K562 (cell line): ENCODE data around the gene KCNH3. TPM values are rescaled to one million over a fixed set of nuclear protein-coding genes. Genes with fewer than 3 reads are reported as not detected.
A peak's percentile ranks its signal among the peaks of the same experiment; 100 is the strongest.

Experiments
- ATAC-seq: fragments of 200-7000 bp; cut with Tn5 transposase; 3 replicates; pipeline ENCODE4 v1.9.1; 2020; ENCODE audit warnings: moderate library complexity
- BruUV-seq: library from RNA; stranded (reverse); fragments of 400-500 nt; replicated peaks from 2 replicates; lab custom pipeline; 2021; lab: Mats Ljungman, UMichigan
- CTCF ChIA-PET: fragments of 300-600 bp; formaldehyde crosslinking; extraction: SDS; loops from one replicate; lab custom pipeline; 2021; ENCODE audit warnings: low intra/inter-chr PET ratio; lab: Yijun Ruan, JAX
- POLR2A ChIA-PET: fragments of 300-600, 350-650 bp; sonication (Branson Sonifier 250); formaldehyde crosslinking; extraction: SDS; loops from one replicate; lab custom pipeline; 2021; ENCODE audit warnings: antibody characterized with exemption, inconsistent platforms; lab: Yijun Ruan, JAX
- DNase-seq, 4 experiments: peaks; one replicate each; pipeline versions ENCODE4 v3.0.0 to v3.0.0-alpha.2; 2011 to 2018; ENCODE audit warnings: low spot score in 3 of 4, mixed read lengths in 3 of 4; ENCODE audit errors: extremely low read depth in 1 of 4
- FAIRE-seq: peaks from 2 replicates; lab custom pipeline; 2011; peaks lifted over from hg19 to GRCh38; lab: Jason Lieb, UNC
- H2AFZ ChIP-seq: 2 replicates; pipeline ENCODE4 v1.6.0; 2011; ENCODE audit warnings: low read depth, low read length, control low read depth, inconsistent platforms
- H3K27ac ChIP-seq: fragments of 200-600 bp; 3 replicates; pipeline ENCODE4 v1.8.0; 2011; ENCODE audit warnings: low read depth, mild to moderate bottlenecking, control low read depth, inconsistent platforms, low read length, moderate library complexity, mixed read lengths; ENCODE audit errors: extremely low read depth
- H3K27me3 ChIP-seq, 2 experiments: fragments of 300-600 bp in 1 of 2; 2 replicates in 1 of 2; 3 replicates in 1 of 2; pipeline versions ENCODE4 v1.6.0 to v1.8.0; 2011; ENCODE audit warnings: inconsistent platforms in 2 of 2, low read length in 2 of 2, mild to moderate bottlenecking in 1 of 2, mixed read lengths in 1 of 2, moderate library complexity in 1 of 2; ENCODE audit not compliant: control insufficient read depth in 2 of 2, insufficient read depth in 2 of 2
- H3K36me3 ChIP-seq: fragments of 300-600 bp; 3 replicates; pipeline ENCODE4 v1.8.0; 2011; ENCODE audit warnings: mild to moderate bottlenecking, low read length, inconsistent platforms; ENCODE audit not compliant: control insufficient read depth, insufficient read depth
- H3K4me1 ChIP-seq, 2 experiments: fragments of 200-600 bp in 1 of 2; replicated peaks in 1 of 2; 2 replicates in 1 of 2; 3 replicates in 1 of 2; pipeline versions ENCODE4 v1.5.1 to v1.8.0; 2011; ENCODE audit warnings: inconsistent platforms in 2 of 2, low read length in 2 of 2, mild to moderate bottlenecking in 1 of 2, mixed read lengths in 1 of 2, moderate library complexity in 1 of 2; ENCODE audit not compliant: control insufficient read depth in 2 of 2, insufficient read depth in 2 of 2
- H3K4me2 ChIP-seq: 2 replicates; pipeline ENCODE4 v1.6.1; 2011; ENCODE audit warnings: low read length, control low read depth, inconsistent platforms, mixed read lengths; ENCODE audit not compliant: insufficient read depth
- H3K4me3 ChIP-seq: fragments of 200-600 bp; sonication (generic), shearing (Covaris generic); 2 replicates; pipeline ENCODE4 v1.5.1; 2016; ENCODE audit warnings: control low read depth, inconsistent platforms
- H3K79me2 ChIP-seq: fragments of 200-600 bp; 3 replicates; pipeline ENCODE4 v1.8.0; 2011; ENCODE audit warnings: low read length, inconsistent platforms; ENCODE audit not compliant: control insufficient read depth, insufficient read depth
- H3K9ac ChIP-seq, 2 experiments: 2 replicates each; pipeline versions ENCODE4 v1.6.0 to v1.6.1; 2011; ENCODE audit warnings: low read depth in 2 of 2, low read length in 2 of 2, control low read depth in 1 of 2, inconsistent platforms in 1 of 2, mild to moderate bottlenecking in 1 of 2, mixed read lengths in 1 of 2; ENCODE audit not compliant: insufficient read depth in 1 of 2
- H3K9me1 ChIP-seq: one replicate; pipeline ENCODE4 v1.6.0; 2011; ENCODE audit warnings: inconsistent platforms, mild to moderate bottlenecking, low read length, moderate library complexity; ENCODE audit not compliant: control insufficient read depth, insufficient read depth
- H3K9me3 ChIP-seq: replicated peaks from 2 replicates; pipeline ENCODE4 v1.5.1; 2011; ENCODE audit warnings: low read depth, low read length, inconsistent platforms; ENCODE audit not compliant: control insufficient read depth, insufficient read depth
- H4K20me1 ChIP-seq: replicated peaks from 2 replicates; pipeline ENCODE4 v1.6.1; 2011; ENCODE audit warnings: low read length, inconsistent platforms, mixed read lengths; ENCODE audit not compliant: control insufficient read depth, insufficient read depth
- IFI16 ChIP-seq: fragments of 250-450 bp; sonication (Bioruptor Pico); IDR thresholded peaks from 2 replicates; pipeline ENCODE4 v2.1.2; 2022; ENCODE audit warnings: mild to moderate bottlenecking, inconsistent platforms
- USF2 ChIP-seq: sonication (generic); formaldehyde crosslinking; IDR thresholded peaks from 2 replicates; pipeline ENCODE4 v1.5.0; 2020; ENCODE audit warnings: missing genetic modification reagents
- ZBTB33 ChIP-seq: sonication (generic); formaldehyde crosslinking; IDR thresholded peaks from 2 replicates; pipeline ENCODE4 v1.8.1; 2023; ENCODE audit warnings: mild to moderate bottlenecking, missing genetic modification reagents
- WGBS: fragments of 100-300 bp; shearing (Covaris generic); methylation state at CpG from one replicate; pipeline ENCODE4 v1.1.6; 2016; ENCODE audit warnings: low coverage, mixed read lengths; ENCODE audit not compliant: insufficient coverage; ENCODE audit errors: missing lambda C conversion rate; 5-methylcytosine and 5-hydroxymethylcytosine counted together
- in situ Hi-C: fragments of 300-500 bp; cut with MboI; formaldehyde crosslinking; loops from 4 replicates; pipeline ENCODE4 v1.15.0; 2018; ENCODE audit warnings: inconsistent platforms, mixed read lengths
- intact Hi-C: fragments of 100-400 bp; cut with micrococcal nuclease; formaldehyde crosslinking; loops from 2 replicates; pipeline ENCODE4 v1.14.2; 2022
- polyA plus RNA-seq, 8 experiments: library from polyadenylated mRNA; depleted of rRNA in 4 of 8; stranded (reverse) in 5 of 8; unstranded in 3 of 8; fragments of >200 nt; fragmentation: Nextera tagmentation in 2 of 8; fragmentation: Illumina TruSeq in 1 of 8; extraction: Ambion mirVana in 2 of 8; extraction: Trizol in 1 of 8; gene quantifications; 2 replicates each; pipeline versions ENCODE4 v1.2.1 to v1.2.3, GENCODE V29; 2011 to 2014; ENCODE audit warnings: inconsistent platforms in 1 of 8, missing spikeins in 1 of 8
- total RNA-seq, 7 experiments: library from RNA; depleted of rRNA in 6 of 7; stranded (reverse); fragments of >200 nt in 6 of 7; fragmentation: Illumina TruSeq in 2 of 7; extraction: Trizol in 2 of 7; gene quantifications; 2 replicates each; pipeline versions ENCODE4 v1.2.1 to v1.2.3, GENCODE V29; 2011 to 2021; ENCODE audit warnings: low replicate concordance in 1 of 7

Gene KCNH3
- total and polyA plus RNA-seq, 9 of the 15 experiments (the other 6 are each of a cell fraction or from before 2014, with no cell fraction given) = 0.01 to 0.09 TPM; not detected in 7

- POLR2A ChIA-PET = interaction anchor here (0.7 to 1.8 kb wide), 5 partner anchors 8 to 212 kb away, joined by 3 to 5 read pairs (median 3); no protein-coding TSS in a partner anchor
- FAIRE-seq (no peak), ATAC-seq (no peak), DNase-seq (no peak)
- peaks cover 6% of the 10 kb centered on the region for H3K9me1 ChIP-seq
- H3K4me3 ChIP-seq = no peak overlapping the region
- H3K36me3 ChIP-seq = no peaks in the 10 kb centered on the region
- peak; percentile 17; the same call in 1 of the 2 replicates for TF ChIP-seq USF2 (CRISPR knock-in tag)
- TF ChIP-seq IFI16 (CRISPR knock-in tag) = no peak
- peak; percentile 76; the same call in 1 of the 2 replicates for TF ChIP-seq ZBTB33 (CRISPR knock-in tag)
- intact Hi-C loops = no loop called here
- in situ Hi-C loops = no loop called here
- peaks cover 0 to 34% of the 10 kb centered on the region in 2 experiments; a peak in 2 of 5 replicates for H3K4me1 ChIP-seq
- no peak overlapping the region; a peak in 1 of 4 replicates for H3K9ac ChIP-seq
- CTCF ChIA-PET = no interaction called here
- H3K27me3 ChIP-seq = peaks cover 22 to 35% of the 10 kb centered on the region in 2 experiments
- WGBS = 59% methylated on average over 30 of the region's 39 CpGs
- no peak overlapping the region for H3K4me2 ChIP-seq
- 0 out of 2 replicates have a peak, but pooled peaks cover 9% of the 10 kb centered on the region for H4K20me1 ChIP-seq
- H3K79me2 ChIP-seq = no peaks in the 10 kb centered on the region
- no peak overlapping the region for H2AFZ ChIP-seq
- no peaks in the 10 kb centered on the region for H3K9me3 ChIP-seq
- BruUV-seq = no TSS peak
- no peak overlapping the region for H3K27ac ChIP-seq
Observed at GRCh38 chr12:49543914-49544815, 5.3 kb downstream of the KCNH3 start.
